Adrenal gland (tissue), 12 donors: ENCODE results near the gene SYNRG. TPM values are rescaled to one million over a fixed set of nuclear protein-coding genes. Genes with fewer than 3 reads are reported as not detected.

ENCODE experiments used
- DNase-seq, 7 donors: peaks; one replicate each; pipeline ENCODE4 v3.0.0-alpha.2; 2019 to 2020
- H3K27ac ChIP-seq, 5 donors: fragments of 200-600 bp; sonication (generic) in 4 of 5; 1 replicate in 3 of 5; 2 replicates in 2 of 5; pipeline versions ENCODE4 v1.5.1 to v1.8.0; 2016 to 2020; ENCODE audit warnings: mild to moderate bottlenecking in 1 of 5
- H3K27me3 ChIP-seq: fragments of 200-600 bp; 2 replicates; pipeline ENCODE4 v1.8.0; 2021
- H3K36me3 ChIP-seq, 2 donors: fragments of 200-600 bp; replicated peaks in 1 of 2; 1 replicate in 1 of 2; 2 replicates in 1 of 2; pipeline versions ENCODE4 v1.5.1 to v1.8.0; 2018 to 2022
- H3K4me1 ChIP-seq, 2 donors: fragments of 200-600 bp; replicated peaks in 1 of 2; 1 replicate in 1 of 2; 2 replicates in 1 of 2; pipeline versions ENCODE4 v1.5.1 to v1.8.0; 2018 to 2021
- H3K4me3 ChIP-seq, 4 donors: fragments of 200-600 bp; sonication (generic) in 3 of 4; one replicate each; pipeline ENCODE4 v1.5.1; 2016 to 2018
- H3K9me3 ChIP-seq, 3 donors: fragments of 200-600 bp; sonication (generic) in 1 of 3; replicated peaks in 1 of 3; 1 replicate in 2 of 3; 2 replicates in 1 of 3; pipeline versions ENCODE4 v1.5.1 to v1.8.0; 2016 to 2021
- POLR2A ChIP-seq, 2 donors: fragments of 450-650 bp; IDR thresholded peaks; one replicate each; pipeline ENCODE4 v1.6.1; 2017; ENCODE audit warnings: antibody characterized with exemption in 2 of 2, mild to moderate bottlenecking in 2 of 2, moderate library complexity in 1 of 2
- WGBS, 4 donors: extraction: QIAGEN DNeasy Blood & Tissue Kit in 2 of 4; methylation state at CpG; one replicate each; pipeline versions ENCODE4 v1.1.5 to v1.1.7; 2013 to 2017; 5-methylcytosine and 5-hydroxymethylcytosine counted together
- intact Hi-C, 2 donors: fragments of 100-400 bp; cut with DNase I; formaldehyde crosslinking; loops; one replicate each; pipeline versions ENCODE4 v1.14.1 to v1.15.0; 2022 to 2023
- polyA plus RNA-seq, 3 donors: library from polyadenylated mRNA; stranded (reverse); fragments of 200-250 nt in 2 of 3; fragments of 350-450 nt in 1 of 3; fragmentation: Illumina TruSeq in 1 of 3; extraction: RNeasy Lipid Tissue Mini Kit (QIAGEN cat#74804) in 1 of 3; gene quantifications; one replicate each; pipeline ENCODE4 v1.2.3, GENCODE V29; 2013 to 2014
- total RNA-seq, 9 donors: library from RNA; depleted of rRNA in 4 of 9; stranded (reverse); fragments of >200 nt in 4 of 9; fragments of 120-200 nt in 1 of 9; fragmentation: NEBNext Ultra II Directional in 1 of 9; extraction: Animal tissue kit (Norgen Biotek cat#: 25700) in 1 of 9; gene quantifications; one replicate each; pipeline versions ENCODE4 v1.1.0 to v1.2.4, GENCODE V29; 2013 to 2023
- TF ChIP-seq, protein P1 (sequence below), 6 experiments: fragments of 450-650 bp in 4 of 6; fragments of 200-600 bp in 2 of 6; sonication (generic) in 1 of 6; IDR thresholded peaks; 1 replicate in 5 of 6; 2 replicates in 1 of 6; pipeline versions ENCODE4 v1.5.1 to v1.8.0; 2016 to 2021; ENCODE audit warnings: antibody characterized with exemption in 6 of 6, mild to moderate bottlenecking in 2 of 6, moderate library complexity in 1 of 6
- donor health status: healthy with polysubstance abuse.
- donor health status: Bipolar disorder and iron deficiency.
- donor health status: DM: yes; HTN: yes; CAD: no.
- donor health status: DM: no; HTN: no; CAD: no.
- donor health status: DM: no; HTN: no; CAD: no.
- donor health status: DM: yes; HTN: yes; CAD: no.

Gene SYNRG
- total and polyA plus RNA-seq, 12 donors: 8.5 to 45.7 (median 29.3) TPM

GRCh38 chr17:37541880-37542660 is 67.1 kb downstream of the SYNRG start:
- Histone ChIP-seq H3K4me1 (peaks cover 0 to 5% of the 10 kb centered on the region in 2 donors), H3K27me3 (no peaks in the 10 kb centered on the region), H3K9me3 (no peaks in the 10 kb centered on the region), H3K27ac (no peak overlapping the region), H3K36me3 (peaks cover 0 to 53% of the 10 kb centered on the region in 2 donors), H3K4me3 (no peak overlapping the region)
- intact Hi-C loops: no loop called here
- no peak for TF ChIP-seq POLR2A (IDR thresholded peaks at IDR 0.05)
- TF ChIP-seq, protein P1, sequence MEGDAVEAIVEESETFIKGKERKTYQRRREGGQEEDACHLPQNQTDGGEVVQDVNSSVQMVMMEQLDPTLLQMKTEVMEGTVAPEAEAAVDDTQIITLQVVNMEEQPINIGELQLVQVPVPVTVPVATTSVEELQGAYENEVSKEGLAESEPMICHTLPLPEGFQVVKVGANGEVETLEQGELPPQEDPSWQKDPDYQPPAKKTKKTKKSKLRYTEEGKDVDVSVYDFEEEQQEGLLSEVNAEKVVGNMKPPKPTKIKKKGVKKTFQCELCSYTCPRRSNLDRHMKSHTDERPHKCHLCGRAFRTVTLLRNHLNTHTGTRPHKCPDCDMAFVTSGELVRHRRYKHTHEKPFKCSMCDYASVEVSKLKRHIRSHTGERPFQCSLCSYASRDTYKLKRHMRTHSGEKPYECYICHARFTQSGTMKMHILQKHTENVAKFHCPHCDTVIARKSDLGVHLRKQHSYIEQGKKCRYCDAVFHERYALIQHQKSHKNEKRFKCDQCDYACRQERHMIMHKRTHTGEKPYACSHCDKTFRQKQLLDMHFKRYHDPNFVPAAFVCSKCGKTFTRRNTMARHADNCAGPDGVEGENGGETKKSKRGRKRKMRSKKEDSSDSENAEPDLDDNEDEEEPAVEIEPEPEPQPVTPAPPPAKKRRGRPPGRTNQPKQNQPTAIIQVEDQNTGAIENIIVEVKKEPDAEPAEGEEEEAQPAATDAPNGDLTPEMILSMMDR (IDR thresholded peaks at IDR 0.05): no peak
- DNase-seq: no peak
- 84 to 92% (median 90%) methylated on average over 9 of the region's 9 CpGs for WGBS, 4 donors

DNA sequence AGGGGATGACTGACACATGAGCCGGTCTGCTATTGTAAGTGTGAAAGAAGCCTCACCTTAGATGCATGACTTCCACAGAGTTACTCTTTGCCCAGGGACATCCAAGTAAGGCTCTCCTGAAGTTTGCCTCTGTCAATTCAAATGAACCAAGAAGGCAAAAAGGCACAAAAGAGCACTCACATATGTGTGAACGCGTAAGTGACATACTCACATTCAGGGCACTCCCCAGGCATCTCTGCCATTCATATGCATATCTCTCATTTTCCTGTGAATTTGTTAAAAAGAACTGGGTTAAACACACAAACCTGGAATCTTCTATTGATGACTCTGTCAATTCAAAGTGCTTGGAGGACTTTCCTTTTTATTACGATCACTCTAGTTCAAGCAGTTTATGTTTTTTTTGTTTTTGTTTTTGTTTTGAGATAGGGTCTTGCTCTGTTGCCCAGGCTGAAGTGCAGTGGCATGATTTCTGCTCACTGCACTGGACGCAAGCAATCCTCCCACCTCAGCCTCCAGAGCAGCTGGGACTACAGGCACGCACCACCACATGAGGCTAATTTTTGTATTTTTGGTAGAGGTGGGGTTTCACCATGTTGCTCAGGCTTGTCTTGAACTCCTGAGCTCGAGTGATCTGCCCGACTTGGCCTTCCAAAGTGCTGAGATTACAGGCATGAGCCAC is 70.1 kb downstream of the SYNRG start:
- WGBS, 4 donors: 93 to 94% (median 94%) methylated on average over 8 of the region's 8 CpGs
- peaks cover 0 to 73% of the 10 kb centered on the region in 2 donors for H3K36me3 ChIP-seq
- no peak overlapping the region for H3K27ac ChIP-seq

DNA sequence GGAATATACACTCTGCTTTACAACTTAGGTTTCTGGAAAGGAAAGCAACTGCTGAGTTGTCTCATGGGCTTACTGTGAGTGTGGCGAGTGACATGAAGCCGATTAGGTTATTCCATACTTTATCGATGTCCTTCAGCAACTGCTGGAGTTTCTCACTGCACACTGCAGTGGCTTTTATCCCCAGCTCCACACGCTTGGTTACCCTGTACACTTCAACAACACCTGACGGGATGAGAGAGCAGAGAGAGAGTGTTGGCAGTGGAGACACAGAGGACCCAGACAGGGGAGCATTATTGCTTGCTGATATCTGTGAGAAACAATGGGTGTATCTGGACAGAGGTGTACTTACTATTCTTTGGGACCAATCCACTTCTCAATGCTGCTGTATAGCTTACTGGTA is 73.3 kb downstream of the SYNRG start:
- intact Hi-C loops: no loop called here
- peaks cover 0 to 66% of the 10 kb centered on the region in 2 donors for H3K36me3 ChIP-seq
- DNase-seq: no peak
- H3K27me3 ChIP-seq: no peaks in the 10 kb centered on the region
- no peak overlapping the region for H3K27ac ChIP-seq
- TF ChIP-seq, protein P1 (IDR thresholded peaks at IDR 0.05): no peak
- H3K9me3 ChIP-seq: no peaks in the 10 kb centered on the region
- WGBS, 4 donors: 92 to 98% (median 95%) methylated on average over 5 of the region's 5 CpGs
- no peaks in the 10 kb centered on the region for H3K4me1 ChIP-seq
- H3K4me3 ChIP-seq: no peak overlapping the region

More for the DNA sequence above, 70.1 kb downstream of the SYNRG start:
- no peak overlapping the region for H3K4me3 ChIP-seq
- intact Hi-C loops: no loop called here
- H3K4me1 ChIP-seq: peaks cover 0 to 5% of the 10 kb centered on the region in 2 donors
- no peak for TF ChIP-seq POLR2A (IDR thresholded peaks at IDR 0.05)
- TF ChIP-seq, protein P1 (IDR thresholded peaks at IDR 0.05): no peak
- DNase-seq: no peak
- H3K27me3 ChIP-seq: no peaks in the 10 kb centered on the region
- H3K9me3 ChIP-seq: no peaks in the 10 kb centered on the region

DNA sequence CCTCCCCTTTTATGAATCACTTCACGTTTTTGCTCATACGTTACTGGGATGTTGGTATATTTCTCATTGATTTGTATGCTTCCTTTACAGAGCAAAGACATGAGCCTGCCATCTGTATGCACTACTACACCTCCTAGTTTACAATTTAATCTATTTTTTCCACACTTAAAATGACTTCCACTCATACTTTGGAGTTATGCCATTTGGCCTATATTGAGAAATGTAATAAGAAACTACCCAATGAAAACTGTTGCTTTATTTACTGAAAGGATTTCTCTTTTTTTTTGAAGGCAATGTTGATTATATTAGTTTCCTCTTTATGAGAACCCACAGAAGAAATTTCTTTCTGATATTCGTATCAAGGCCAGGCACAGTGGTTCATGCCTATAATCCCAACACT is 76.5 kb downstream of the SYNRG start:
- Histone ChIP-seq H3K27ac (no peak overlapping the region), H3K4me1 (no peaks in the 10 kb centered on the region), H3K9me3 (no peaks in the 10 kb centered on the region), H3K27me3 (no peaks in the 10 kb centered on the region), H3K36me3 (peaks cover 0 to 64% of the 10 kb centered on the region in 2 donors), H3K4me3 (no peak overlapping the region)
- WGBS, 4 donors: 87 to 94% (median 91%) methylated on average over 3 of the region's 3 CpGs
- DNase-seq: no peak
- intact Hi-C loops: no loop called here
- TF ChIP-seq POLR2A (IDR thresholded peaks at IDR 0.05): no peak
- TF ChIP-seq, protein P1 (IDR thresholded peaks at IDR 0.05): no peak
